SK-N-SH treated with all-trans-retinoic acid at 6 μM for 48 hours (cell line): ENCODE results near the gene ACBD6.

Experiments used
- ARNTL ChIP-seq: fragments of 450-650 bp; formaldehyde crosslinking; IDR thresholded peaks from 2 replicates; pipeline ENCODE4 v1.5.0; 2020; ENCODE audit warnings: low read depth, mild to moderate bottlenecking, moderate library complexity, borderline replicate concordance
- RARB ChIP-seq: fragments of 250-450 bp; sonication (Bioruptor Pico); IDR thresholded peaks from 2 replicates; pipeline ENCODE4 v1.8.0; 2021; ENCODE audit warnings: mild to moderate bottlenecking, moderate library complexity
- ZFP3 ChIP-seq: fragments of 250-450 bp; sonication (Bioruptor Pico); IDR thresholded peaks from 2 replicates; pipeline ENCODE4 v1.5.0; 2020; ENCODE audit warnings: mild to moderate bottlenecking, moderate library complexity
- TF ChIP-seq, protein P1 (sequence below): fragments of 250-450 bp; sonication (Bioruptor Pico); IDR thresholded peaks from 2 replicates; pipeline ENCODE4 v1.5.0; 2020; ENCODE audit warnings: mild to moderate bottlenecking, moderate library complexity

DNA sequence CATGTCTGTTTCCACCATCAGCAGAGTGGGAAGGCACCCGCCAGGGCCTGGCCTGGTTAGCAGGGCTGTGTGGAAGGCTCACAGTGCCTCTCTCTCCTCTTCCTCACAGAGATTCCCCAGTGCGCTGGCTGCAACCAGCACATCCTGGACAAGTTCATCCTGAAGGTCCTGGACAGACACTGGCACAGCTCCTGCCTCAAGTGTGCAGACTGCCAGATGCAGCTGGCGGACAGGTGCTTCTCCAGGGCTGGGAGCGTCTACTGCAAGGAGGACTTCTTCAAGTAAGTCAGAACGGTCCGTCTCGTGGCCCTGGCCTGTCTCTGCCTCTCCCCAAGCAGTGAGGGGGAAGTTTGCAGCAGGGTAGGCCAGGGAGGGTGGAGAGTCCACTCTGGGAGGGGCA, 254.2 kb downstream of the ACBD6 start:
- no peak for TF ChIP-seq ZFP3 (CRISPR knock-in tag)
- no peak for TF ChIP-seq RARB
- TF ChIP-seq ARNTL (CRISPR knock-in tag): no peak
- TF ChIP-seq, protein P1, sequence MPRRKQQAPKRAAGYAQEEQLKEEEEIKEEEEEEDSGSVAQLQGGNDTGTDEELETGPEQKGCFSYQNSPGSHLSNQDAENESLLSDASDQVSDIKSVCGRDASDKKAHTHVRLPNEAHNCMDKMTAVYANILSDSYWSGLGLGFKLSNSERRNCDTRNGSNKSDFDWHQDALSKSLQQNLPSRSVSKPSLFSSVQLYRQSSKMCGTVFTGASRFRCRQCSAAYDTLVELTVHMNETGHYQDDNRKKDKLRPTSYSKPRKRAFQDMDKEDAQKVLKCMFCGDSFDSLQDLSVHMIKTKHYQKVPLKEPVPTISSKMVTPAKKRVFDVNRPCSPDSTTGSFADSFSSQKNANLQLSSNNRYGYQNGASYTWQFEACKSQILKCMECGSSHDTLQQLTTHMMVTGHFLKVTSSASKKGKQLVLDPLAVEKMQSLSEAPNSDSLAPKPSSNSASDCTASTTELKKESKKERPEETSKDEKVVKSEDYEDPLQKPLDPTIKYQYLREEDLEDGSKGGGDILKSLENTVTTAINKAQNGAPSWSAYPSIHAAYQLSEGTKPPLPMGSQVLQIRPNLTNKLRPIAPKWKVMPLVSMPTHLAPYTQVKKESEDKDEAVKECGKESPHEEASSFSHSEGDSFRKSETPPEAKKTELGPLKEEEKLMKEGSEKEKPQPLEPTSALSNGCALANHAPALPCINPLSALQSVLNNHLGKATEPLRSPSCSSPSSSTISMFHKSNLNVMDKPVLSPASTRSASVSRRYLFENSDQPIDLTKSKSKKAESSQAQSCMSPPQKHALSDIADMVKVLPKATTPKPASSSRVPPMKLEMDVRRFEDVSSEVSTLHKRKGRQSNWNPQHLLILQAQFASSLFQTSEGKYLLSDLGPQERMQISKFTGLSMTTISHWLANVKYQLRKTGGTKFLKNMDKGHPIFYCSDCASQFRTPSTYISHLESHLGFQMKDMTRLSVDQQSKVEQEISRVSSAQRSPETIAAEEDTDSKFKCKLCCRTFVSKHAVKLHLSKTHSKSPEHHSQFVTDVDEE (CRISPR knock-in tag): no peak
